Activated T-cell treated with anti-CD3 and anti-CD28 coated beads for 24 hours (primary cell): ENCODE data around the gene NOS3.
A peak's percentile ranks its signal among the peaks of the same experiment; 100 is the strongest.
"Not testable (repeated sequence)": the region's sequence is repeated elsewhere in the genome, so short reads cannot be mapped to it uniquely, and the experiment has no call there.

ENCODE experiments used
- DNase-seq: peaks from one replicate; pipeline ENCODE4 v3.0.0-alpha.2; 2020; ENCODE audit warnings: low read depth

NOS3 gene

DNA sequence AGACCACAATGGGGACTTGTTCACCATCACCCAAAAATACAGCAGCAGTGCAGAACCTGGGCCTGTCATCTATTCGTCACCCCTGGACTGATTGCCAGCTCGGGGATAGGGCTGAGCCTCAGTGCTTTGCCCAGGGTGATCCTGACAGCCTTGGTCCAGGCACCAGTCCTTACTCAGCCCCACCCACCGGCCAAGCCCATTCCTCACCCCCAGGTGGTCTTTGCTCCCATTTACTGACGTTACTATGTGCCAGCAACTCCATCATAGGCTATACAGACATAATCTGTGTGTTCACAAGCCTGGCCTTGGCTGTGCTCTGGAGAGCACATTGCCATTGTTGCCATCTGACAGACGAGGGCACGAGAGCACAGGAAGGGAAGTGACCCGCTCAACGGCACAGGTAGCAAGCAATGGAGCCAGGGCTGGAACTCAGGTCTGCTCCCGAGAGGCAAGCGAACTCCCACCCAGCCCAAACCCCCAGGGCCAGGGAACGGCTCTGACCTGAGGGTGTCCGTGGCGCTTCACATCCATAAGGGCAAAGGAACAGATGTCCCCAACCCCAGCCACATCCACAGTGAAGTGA lies 26.6 kb downstream of the NOS3 start:
- no peak for DNase-seq

DNA sequence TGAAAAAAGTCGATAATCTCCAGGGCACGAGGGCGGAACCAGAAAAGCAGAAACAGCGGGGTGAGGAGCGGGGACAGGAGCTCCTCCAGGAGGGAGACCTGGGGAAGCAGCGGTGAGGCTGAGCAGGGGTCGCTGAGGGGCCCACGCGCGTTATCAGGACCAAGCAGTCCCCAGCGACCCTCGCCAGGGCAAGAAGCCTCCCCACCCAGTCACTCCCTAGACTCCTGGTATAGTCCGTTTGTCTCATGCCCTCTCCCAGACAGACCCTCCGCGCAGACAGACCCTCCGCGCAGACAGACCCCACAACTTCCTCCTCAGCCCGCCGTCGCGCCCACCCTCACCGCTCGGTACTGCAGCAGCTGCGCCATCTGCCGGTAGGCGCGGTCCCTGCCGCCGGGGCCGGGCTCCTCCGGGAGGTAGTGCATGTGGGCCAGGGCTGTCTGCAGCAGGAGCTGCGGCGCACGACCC lies 27.2 kb downstream of the NOS3 start:
- peak; percentile 73 for DNase-seq

- DNase-seq, result no peak
These were observed 27.8 kb downstream of the NOS3 start for GRCh38 chr7:151018421-151019129.

- DNase-seq, result no peak
These were observed 28.3 kb downstream of the NOS3 start for GRCh38 chr7:151019130-151019447.

DNA sequence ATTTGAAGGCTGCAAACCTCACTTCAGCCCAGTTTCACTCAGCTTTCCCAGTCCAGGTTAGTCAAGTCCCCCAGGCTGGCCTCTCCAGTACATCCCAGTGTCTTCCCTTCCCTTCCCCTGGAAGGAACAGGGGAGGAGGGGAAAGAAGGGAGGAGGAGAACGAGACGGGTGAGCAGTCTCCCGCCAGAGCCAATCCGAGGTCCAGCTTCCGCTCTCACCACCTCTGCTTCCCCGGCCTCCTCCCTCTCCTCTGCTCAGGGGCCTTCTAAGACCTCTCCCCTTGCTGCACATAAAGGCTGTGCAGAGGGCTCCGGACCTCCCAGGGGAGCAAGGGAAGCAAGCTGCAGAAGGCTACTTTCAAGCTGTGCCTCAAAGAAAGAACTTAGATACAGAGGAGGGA lies 29.4 kb downstream of the NOS3 start:
- no peak for DNase-seq

GRCh38 chr7:151023232-151023631 lies 32.4 kb downstream of the NOS3 start:
- DNase-seq, result no peak

DNA sequence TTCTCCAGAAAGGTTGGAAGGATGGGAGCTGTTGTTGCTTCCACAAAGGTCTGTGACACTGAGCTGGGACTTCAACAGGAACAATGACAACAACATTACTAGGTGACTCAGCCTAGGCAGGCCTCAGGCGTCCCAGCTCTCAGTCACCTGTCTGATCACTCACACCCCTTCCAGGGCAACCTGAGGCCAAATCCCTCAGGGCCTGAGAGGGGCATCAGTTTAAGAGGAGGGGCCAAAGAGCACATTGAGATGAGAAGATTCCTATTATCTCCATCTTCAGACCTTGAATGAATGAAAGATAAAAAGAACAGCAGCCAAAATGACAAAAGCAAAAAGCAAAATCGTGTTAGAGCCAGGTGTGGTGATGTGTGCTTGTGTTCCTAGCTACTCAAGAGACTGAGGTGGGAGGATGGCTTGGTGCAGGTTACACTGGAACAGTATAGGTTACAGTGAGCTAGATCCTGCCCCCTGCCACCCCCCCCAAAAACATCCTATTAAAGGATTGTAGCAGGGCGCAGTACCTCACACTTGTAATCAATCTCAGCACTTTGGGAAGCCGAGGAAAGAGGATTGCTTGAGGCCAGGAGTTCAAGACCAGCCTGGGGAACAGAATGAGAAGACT lies 33.7 kb downstream of the NOS3 start, which contains the start of gene ATG9B:
TSS of gene ATG9B (minus strand) at position 60 of the 622 bp plus-strand sequence. CDS start 71 bp downstream, outside the sequence.
- DNase-seq, result no peak

GRCh38 chr7:151025924-151026671 lies 35.3 kb downstream of the NOS3 start:
- no peak for DNase-seq

DNA sequence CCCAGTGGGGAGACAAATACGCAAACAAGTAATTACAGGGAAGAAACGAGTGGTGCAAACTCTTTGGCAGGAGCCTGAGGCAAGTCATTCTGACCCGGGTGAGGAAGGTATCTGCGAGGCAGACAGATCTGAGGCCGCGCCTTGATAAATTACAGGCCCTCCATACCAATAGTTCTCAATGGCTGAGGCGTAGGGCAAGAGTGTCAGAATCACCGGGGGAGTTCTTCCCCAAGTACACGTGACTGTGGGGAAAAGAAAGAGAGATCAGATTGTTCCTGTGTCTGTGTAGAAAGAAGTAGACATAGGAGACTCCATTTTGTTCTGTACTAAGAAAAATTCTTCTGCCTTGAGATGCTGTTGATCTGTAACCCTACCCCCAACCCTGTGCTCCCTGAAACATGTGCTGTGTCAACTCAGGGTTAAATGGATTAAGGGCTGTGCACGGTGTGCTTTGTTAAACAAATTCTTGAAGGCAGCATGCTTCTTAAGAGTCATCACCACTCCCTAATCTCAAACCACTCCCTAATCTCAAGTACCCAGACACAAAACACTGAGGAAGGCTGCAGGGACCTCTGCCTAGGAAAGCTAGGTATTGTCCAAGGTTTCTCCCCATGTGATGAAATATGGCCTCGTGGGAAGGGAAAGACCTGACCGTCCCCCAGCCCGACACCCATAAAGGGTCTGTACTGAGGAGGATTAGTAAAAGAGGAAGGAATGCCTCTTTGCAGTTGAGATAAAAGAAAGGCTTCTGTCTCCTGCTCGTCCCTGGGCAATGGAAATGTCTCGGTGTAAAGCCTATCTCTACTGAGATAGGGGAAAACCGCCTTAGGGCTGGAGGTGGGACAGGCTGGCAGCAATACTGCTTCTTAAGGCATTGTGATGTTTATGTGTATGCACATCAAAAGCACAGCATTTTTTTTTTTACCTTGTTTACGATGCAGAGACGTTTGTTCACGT lies 36.2 kb downstream of the NOS3 start:
- not testable (repeated sequence) for DNase-seq

DNA sequence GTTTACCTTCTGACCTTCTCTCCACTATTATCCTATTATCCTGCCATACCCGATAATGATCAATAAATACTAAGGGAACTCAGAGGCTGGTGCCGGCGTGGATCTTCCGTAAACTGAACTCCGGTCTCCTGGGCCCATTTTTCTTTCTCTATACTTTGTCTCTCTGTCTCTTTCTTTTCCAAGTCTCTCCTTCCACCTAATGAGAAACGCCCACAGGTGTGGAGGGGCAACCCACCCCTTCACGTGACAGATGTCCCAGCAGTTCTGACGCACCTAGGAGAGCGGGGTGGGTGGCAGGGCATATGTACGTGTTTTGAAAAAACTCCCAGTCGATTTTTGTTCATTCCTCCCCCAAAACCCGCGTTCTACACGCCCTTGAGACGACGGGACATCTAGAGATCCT lies 36.9 kb downstream of the NOS3 start:
- not testable (repeated sequence) for DNase-seq

GRCh38 chr7:151028131-151028947 lies 37.5 kb downstream of the NOS3 start, which contains the start of gene ABCB8:
Gene ABCB8, plus strand, starts transcription at chr7:151028450. Its CDS starts 66 bp downstream, at chr7:151028516.
- peak; percentile 98 for DNase-seq

DNA sequence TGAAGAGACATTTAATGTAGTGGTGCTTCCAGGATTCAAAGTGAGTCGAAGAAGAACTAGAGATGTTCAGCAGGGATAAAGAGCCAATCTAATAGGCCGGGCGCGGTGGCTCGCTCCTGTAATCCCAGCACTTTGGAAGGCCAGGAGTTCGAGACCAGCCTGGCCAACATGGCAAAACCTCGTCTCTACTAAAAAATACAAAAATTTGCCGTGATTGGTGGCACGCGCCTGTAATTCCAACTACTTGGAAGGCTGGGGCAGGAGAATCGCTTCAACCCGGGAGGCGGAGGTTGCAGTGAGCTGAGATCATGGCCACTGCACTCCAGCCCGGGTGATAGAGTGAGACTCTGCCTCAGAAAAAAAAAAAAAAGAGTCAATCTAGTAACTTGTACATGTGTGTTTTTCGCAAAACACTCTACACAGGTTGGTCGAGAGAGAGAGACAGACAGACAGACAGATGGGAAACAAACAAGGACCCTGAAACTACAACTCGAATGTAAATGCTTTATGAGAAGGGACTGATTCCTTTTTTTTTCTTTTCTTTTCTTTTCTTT lies 38.2 kb downstream of the NOS3 start:
- DNase-seq, result no peak

GRCh38 chr7:151031011-151031410 lies 40.2 kb downstream of the NOS3 start:
- DNase-seq, result no peak

DNA sequence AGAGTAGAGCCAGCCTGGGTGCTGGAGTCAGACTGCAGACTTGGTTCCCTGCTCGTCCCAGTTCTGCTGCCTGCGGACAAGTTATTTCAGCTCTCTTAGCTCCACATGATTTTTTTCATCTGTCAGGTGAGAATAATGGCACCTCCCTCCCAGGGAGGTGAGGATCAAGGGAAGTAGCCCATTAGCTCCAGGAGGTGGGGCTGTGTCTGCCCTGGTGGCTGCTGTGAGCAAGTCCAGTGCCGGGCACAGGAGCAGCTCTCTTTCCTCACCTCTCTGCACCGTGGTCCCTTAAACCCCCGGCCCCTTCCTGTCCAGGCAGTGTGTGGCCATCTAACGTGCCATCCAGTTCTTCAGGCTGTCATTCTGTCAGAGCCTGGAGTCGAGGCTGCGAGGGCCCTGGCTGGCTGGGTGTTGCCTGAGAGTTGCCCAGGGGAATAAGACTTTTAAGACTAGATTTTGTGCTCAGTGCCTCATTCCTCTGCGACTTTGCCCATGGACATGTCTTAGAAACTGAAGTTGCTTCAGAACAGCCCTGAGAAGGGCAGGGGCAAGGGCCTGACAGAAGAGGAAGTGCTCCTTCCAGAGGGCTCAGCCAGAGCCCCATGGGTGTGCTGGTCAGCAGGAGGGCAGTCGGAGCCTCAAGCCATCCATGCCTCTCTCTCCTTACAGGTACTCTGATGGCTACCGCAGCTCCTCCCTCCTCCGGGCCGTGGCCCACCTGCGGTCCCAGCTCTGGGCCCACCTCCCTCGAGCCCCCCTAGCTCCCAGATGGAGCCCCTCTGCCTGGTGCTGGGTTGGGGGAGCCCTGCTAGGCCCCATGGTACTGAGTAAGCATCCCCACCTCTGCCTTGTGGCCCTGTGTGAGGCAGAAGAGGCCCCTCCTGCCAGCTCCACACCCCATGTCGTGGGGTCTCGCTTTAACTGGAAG lies 42.4 kb downstream of the NOS3 start:
- DNase-seq, result no peak

DNA sequence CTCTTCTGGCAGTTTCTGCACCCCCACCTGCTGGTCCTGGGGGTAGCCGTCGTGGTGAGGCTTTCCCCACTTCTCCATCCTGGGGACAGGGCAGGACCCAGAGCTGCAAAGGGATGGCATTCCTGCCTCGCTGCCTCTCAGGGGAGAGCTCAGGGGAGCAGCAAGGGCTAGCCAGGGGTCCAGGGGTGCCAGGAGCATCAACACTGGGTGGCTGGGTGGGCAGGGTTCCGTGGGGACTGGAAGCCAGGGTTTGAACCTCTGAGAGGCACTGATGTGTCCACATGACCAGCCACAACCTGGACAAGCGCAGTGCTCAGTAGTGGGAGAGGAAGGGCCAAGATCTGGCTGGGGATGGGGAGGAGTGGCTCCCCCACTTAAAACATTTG lies 43.0 kb downstream of the NOS3 start:
- DNase-seq, result no peak

DNA sequence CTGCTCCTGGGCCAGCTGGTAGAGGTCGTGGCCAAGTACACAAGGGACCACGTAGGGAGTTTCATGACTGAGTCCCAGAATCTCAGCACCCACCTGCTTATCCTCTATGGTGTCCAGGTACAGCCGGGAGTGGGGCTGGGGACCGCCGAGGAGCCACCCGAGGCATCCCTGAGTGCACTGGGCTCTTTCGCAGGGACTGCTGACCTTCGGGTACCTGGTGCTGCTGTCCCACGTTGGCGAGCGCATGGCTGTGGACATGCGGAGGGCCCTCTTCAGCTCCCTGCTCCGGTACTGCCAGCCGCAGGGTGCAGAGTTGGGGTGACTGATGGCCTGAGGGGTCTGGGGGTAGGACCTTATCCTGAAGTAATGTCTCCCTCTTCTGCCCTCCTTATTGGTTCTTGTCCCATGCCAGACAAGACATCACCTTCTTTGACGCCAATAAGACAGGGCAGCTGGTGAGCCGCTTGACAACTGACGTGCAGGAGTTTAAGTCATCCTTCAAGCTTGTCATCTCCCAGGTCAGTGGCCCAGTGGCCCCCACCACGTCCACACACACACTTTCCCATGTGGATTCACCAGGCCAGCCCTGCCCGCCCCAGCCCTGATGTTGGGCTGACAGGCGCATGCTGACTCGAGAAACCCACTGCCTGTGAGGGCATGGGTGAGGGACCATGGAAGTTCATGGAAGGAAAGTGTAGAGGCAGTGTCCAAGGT lies 43.7 kb downstream of the NOS3 start:
- DNase-seq, result no peak

DNA sequence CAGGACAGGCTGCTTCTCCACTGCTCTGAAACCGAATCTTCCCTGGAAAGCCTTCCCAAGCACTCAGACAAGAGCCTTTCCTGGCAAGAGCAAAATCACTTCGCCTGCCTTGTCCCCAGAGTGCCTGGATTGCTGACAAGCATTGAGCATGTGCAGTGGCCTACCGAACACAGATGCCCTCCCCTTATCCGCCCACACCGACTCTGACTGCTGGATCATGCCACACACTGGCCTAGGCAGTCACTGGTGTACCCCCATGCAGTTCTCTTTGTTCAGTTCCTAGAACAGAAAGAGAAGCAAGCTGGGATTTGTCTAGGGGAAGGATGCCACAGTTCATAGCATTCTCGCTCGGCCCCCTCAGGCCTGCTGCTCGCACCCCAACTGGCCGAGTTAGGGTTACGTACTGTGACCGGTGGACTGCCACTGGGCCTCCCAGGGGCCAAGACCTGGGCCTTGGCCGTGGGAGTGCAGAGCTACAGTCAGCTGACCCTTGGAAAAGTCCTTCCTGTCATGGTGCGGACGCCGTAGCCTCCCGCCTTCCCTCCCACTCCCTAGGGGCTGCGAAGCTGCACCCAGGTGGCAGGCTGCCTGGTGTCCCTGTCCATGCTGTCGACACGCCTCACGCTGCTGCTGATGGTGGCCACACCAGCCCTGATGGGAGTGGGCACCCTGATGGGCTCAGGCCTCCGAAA lies 44.4 kb downstream of the NOS3 start:
- DNase-seq, result no peak

- DNase-seq, result no peak
These were observed 45.1 kb downstream of the NOS3 start for GRCh38 chr7:151035902-151036301.
